Pericardium fibroblast (primary cell): Measurements from ENCODE around the gene CSAG1. TPM values are rescaled to one million over a fixed set of nuclear protein-coding genes. Genes with fewer than 3 reads are reported as not detected.

ENCODE experiments used
- total RNA-seq: library from RNA; depleted of rRNA; stranded (reverse); fragments of >200 nt; gene quantifications from 2 replicates; pipeline ENCODE4 v1.2.3, GENCODE V29; 2015

CSAG1 gene, protein sequence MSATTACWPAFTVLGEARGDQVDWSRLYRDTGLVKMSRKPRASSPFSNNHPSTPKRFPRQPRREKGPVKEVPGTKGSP
- not detected in 2 replicates for total RNA-seq

GRCh38 chrX:152733261-152733975 lies at the start of gene CSAG1, which contains the start of gene MAGEA12:
TSS of gene CSAG1 (minus strand) at chrX:152733721. CDS start at chrX:152732460, 1,261 bp downstream.
TSS of gene MAGEA12 (plus strand) at chrX:152733757. CDS start at chrX:152736162, 2,405 bp downstream.

DNA sequence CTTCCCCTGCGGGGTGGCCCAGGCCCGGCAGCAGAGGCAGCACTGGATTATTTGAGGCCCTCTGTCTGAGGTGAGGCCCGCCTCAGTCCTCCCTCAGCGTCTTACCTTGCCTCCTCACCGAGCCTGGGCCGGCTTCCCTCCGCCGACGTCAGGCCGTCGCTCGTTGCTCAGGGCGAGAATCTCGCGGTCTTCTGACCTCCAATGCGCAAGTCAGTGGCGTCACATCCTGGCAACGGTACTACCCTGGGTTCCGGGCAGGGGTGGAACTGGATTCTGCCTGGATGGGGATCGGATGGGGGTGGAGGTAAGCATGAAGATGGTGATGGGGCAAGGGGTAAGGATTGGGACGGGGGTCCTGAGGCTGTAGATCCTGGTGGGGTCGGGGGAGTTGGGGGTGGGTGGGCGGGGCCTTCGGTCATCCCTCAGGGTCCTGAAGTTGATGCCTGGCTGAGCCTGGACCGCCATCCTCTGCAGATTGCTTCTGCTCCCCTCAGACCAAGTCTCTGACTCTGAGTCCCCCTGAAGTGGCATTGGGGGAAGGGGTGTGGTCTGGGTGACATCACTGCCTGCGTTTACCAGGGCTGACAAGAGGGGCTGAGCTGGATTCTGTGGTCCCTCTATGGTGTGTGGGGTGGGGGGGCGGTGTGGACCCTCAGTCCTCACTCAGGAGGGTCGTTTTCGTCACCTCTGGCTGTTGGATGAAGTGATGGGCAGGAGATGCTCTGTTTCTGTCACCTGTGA lies 36.2 kb upstream of the CSAG1 start, which contains the start of gene MAGEA6:
TSS of gene MAGEA6 (minus strand) at position 141 of the 741 bp plus-strand sequence. CDS start 2,039 bp downstream, outside the sequence.

GRCh38 chrX:152758918-152759317 lies 25.4 kb upstream of the CSAG1 start, which contains the start of gene CSAG3:
TSS of gene CSAG3 (plus strand) at chrX:152759218.

GRCh38 chrX:152753686-152754650 lies 20.4 kb upstream of the CSAG1 start, which contains the start of gene MAGEA2:
TSS of gene MAGEA2 (minus strand) at chrX:152753842. CDS start at chrX:152751363, 2,479 bp downstream.

GRCh38 chrX:152713815-152714787 lies 19.4 kb downstream of the CSAG1 start, which contains the start of gene MAGEA2B:
TSS of gene MAGEA2B (plus strand) at chrX:152714628. CDS start at chrX:152717107, 2,479 bp downstream.

DNA sequence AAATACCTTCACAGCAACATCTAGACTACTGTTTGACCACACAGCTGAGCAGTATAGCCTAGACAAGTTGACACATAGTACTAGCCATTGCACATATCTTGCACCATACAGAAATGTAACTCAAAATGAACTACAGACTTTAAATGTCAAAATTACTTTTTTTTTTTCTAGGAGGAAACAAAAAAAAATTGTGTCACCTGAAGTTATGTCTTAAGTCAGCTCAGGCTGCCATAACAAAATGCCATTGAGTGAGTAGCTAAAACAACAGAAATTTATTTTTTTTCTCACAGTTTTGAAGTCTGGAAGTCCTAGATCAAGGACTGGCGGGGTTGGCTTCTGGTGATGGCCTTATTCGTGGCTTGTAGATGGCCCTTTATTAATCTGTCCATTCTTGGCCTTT lies 24.3 kb downstream of the CSAG1 start, which contains the start of gene CSAG2:
TSS of gene CSAG2 (minus strand) at position 101 of the 400 bp plus-strand sequence. CDS start 161 bp downstream, outside the sequence.

GRCh38 chrX:152697952-152698931 lies 35.3 kb downstream of the CSAG1 start, which contains the start of gene MAGEA3:
TSS of gene MAGEA3 (plus strand) at chrX:152698794. CDS start at chrX:152700833, 2,039 bp downstream.

Other genes with a start within 250 kb of the CSAG1 start
- gene GABRQ, start 95.8 kb downstream of the CSAG1 start, total RNA-seq: not detected in 2 replicates
- not detected in 2 replicates for gene MAGEA3, start 34.9 kb downstream of the CSAG1 start, total RNA-seq
- gene CSAG2, start 24.4 kb downstream of the CSAG1 start, total RNA-seq: not detected in 2 replicates
- not detected in 2 replicates for gene MAGEA2B, start 19.1 kb downstream of the CSAG1 start, total RNA-seq
- gene MAGEA12, start within 50 bp of the CSAG1 start, total RNA-seq: not detected in 2 replicates
- gene MAGEA2, start 20.1 kb upstream of the CSAG1 start, total RNA-seq: not detected in 2 replicates
- gene CSAG3, start 25.5 kb upstream of the CSAG1 start, total RNA-seq: not detected in 2 replicates
- not detected in 2 replicates for gene MAGEA6, start 36.0 kb upstream of the CSAG1 start, total RNA-seq
- gene CETN2, start 97.0 kb upstream of the CSAG1 start, total RNA-seq: 27.1 and 36.5 TPM in 2 replicates
- gene NSDHL, start 97.3 kb upstream of the CSAG1 start, total RNA-seq: 21.7 and 25.9 TPM in 2 replicates
- gene ZNF185, start 164.3 kb upstream of the CSAG1 start, total RNA-seq: 4.6 and 5.0 TPM in 2 replicates